Endothelial cell of umbilical vein (primary cell): ENCODE data around the gene MTO1. TPM values are rescaled to one million over a fixed set of nuclear protein-coding genes. Genes with fewer than 3 reads are reported as not detected.

Experiments used
- BruUV-seq: library from RNA; stranded (reverse); fragments of 400-500 nt; replicated peaks from 2 replicates; lab custom pipeline; 2021; lab: Mats Ljungman, UMichigan
- CTCF ChIA-PET: fragments of 300-600, 350-600 bp; sonication (Branson Sonifier 250); formaldehyde crosslinking; loops from one replicate; lab custom pipeline; 2021; ENCODE audit warnings: antibody characterized with exemption, inconsistent platforms; lab: Charles Lee
- POLR2A ChIA-PET: fragments of 300-600, 350-600 bp; sonication (Branson Sonifier 250); formaldehyde crosslinking; loops from one replicate; lab custom pipeline; 2021; ENCODE audit warnings: antibody characterized with exemption, inconsistent platforms; lab: Charles Lee
- DNase-seq: peaks from one replicate; pipeline ENCODE4 v3.0.0-alpha.2; 2011; ENCODE audit warnings: low read depth, low spot score
- FAIRE-seq: peaks from 2 replicates; lab custom pipeline; 2011; peaks lifted over from hg19 to GRCh38; lab: Jason Lieb, UNC
- H2AFZ ChIP-seq: 2 replicates; pipeline ENCODE4 v1.6.0; 2012; ENCODE audit warnings: low read depth, low read length, control low read depth, inconsistent platforms
- H3K27ac ChIP-seq: 2 replicates; pipeline ENCODE4 v1.5.1; 2011; ENCODE audit warnings: low read depth, mild to moderate bottlenecking, control low read depth, low read length, moderate library complexity; ENCODE audit not compliant: insufficient read depth
- H3K27me3 ChIP-seq, 2 experiments: 2 replicates each; pipeline versions ENCODE4 v1.6.0 to v1.6.1; 2011; ENCODE audit warnings: low read length in 2 of 2, mixed read lengths in 1 of 2; ENCODE audit not compliant: control insufficient read depth in 2 of 2, insufficient read depth in 2 of 2
- H3K36me3 ChIP-seq, 2 experiments: 2 replicates in 1 of 2; 3 replicates in 1 of 2; pipeline ENCODE4 v1.5.1; 2011; ENCODE audit warnings: low read length in 2 of 2, mild to moderate bottlenecking in 1 of 2, moderate library complexity in 1 of 2; ENCODE audit not compliant: control insufficient read depth in 2 of 2, insufficient read depth in 2 of 2; ENCODE audit errors: extremely low read depth in 1 of 2
- H3K4me1 ChIP-seq: 3 replicates; pipeline ENCODE4 v1.5.1; 2011; ENCODE audit warnings: mild to moderate bottlenecking, low read length; ENCODE audit not compliant: control insufficient read depth, insufficient read depth; ENCODE audit errors: extremely low read depth
- H3K4me2 ChIP-seq: 2 replicates; pipeline ENCODE4 v1.6.1; 2011; ENCODE audit warnings: low read length, control low read depth, mixed read lengths; ENCODE audit not compliant: insufficient read depth
- H3K4me3 ChIP-seq, 3 experiments: fragments of 200-600 bp in 1 of 3; sonication (generic), shearing (Covaris generic) in 1 of 3; replicated peaks in 1 of 3; 2 replicates each; pipeline ENCODE4 v1.5.1; 2011 to 2016; ENCODE audit warnings: control low read depth in 3 of 3, low read length in 3 of 3, mild to moderate bottlenecking in 2 of 3, inconsistent platforms in 1 of 3, low read depth in 1 of 3, moderate library complexity in 1 of 3; ENCODE audit not compliant: insufficient read depth in 1 of 3
- H3K79me2 ChIP-seq: 2 replicates; pipeline ENCODE4 v1.6.0; 2012; ENCODE audit warnings: low read length, inconsistent platforms; ENCODE audit not compliant: control insufficient read depth, insufficient read depth
- H3K9ac ChIP-seq: replicated peaks from 2 replicates; pipeline ENCODE3; 2011; ENCODE audit warnings: low read length, control low read depth; ENCODE audit not compliant: insufficient read depth; ENCODE audit errors: extremely low read depth
- H3K9me1 ChIP-seq: replicated peaks from 3 replicates; pipeline ENCODE4 v1.6.0; 2011; ENCODE audit warnings: mild to moderate bottlenecking, low read length; ENCODE audit not compliant: control insufficient read depth, insufficient read depth; ENCODE audit errors: extremely low read depth
- H3K9me3 ChIP-seq: replicated peaks from 2 replicates; pipeline ENCODE4 v1.5.1; 2012; ENCODE audit warnings: low read length, inconsistent platforms; ENCODE audit not compliant: control insufficient read depth, insufficient read depth
- H4K20me1 ChIP-seq: replicated peaks from 2 replicates; pipeline ENCODE3; 2011; ENCODE audit warnings: mild to moderate bottlenecking, low read length; ENCODE audit not compliant: control insufficient read depth, insufficient read depth; ENCODE audit errors: extremely low read depth
- CTCF ChIP-seq, 2 donors: IDR thresholded peaks; 1 replicate in 1 of 2; 2 replicates in 1 of 2; pipeline ENCODE4 v1.5.1; 2011; ENCODE audit warnings: low read length in 2 of 2, mild to moderate bottlenecking in 2 of 2, moderate library complexity in 2 of 2, control low read depth in 1 of 2, inconsistent platforms in 1 of 2, low read depth in 1 of 2; ENCODE audit not compliant: insufficient read depth in 1 of 2; ENCODE audit errors: extremely low read depth in 1 of 2
- EZH2 ChIP-seq: IDR thresholded peaks from 2 replicates; pipeline ENCODE4 v1.6.1; 2012; ENCODE audit warnings: borderline replicate concordance, low read depth, mild to moderate bottlenecking, moderate library complexity, low read length, inconsistent platforms; ENCODE audit not compliant: severe bottlenecking
- FOS ChIP-seq: IDR thresholded peaks from 2 replicates; pipeline ENCODE4 v1.6.1; 2011; ENCODE audit warnings: mild to moderate bottlenecking, low read length, moderate library complexity, borderline replicate concordance; ENCODE audit not compliant: insufficient read depth
- GATA2 ChIP-seq: IDR thresholded peaks from 2 replicates; pipeline ENCODE4 v1.7.0; 2011; ENCODE audit warnings: low read depth, mild to moderate bottlenecking, moderate library complexity, mixed read lengths, low read length; ENCODE audit not compliant: insufficient read length, insufficient read depth
- JUN ChIP-seq: IDR thresholded peaks from 2 replicates; pipeline ENCODE4 v1.6.1; 2011; ENCODE audit warnings: borderline replicate concordance, low read depth; ENCODE audit not compliant: insufficient read length, insufficient read depth
- MAX ChIP-seq: IDR thresholded peaks from 2 replicates; pipeline ENCODE4 v1.6.1; 2011; ENCODE audit not compliant: insufficient read depth, insufficient read length
- MYC ChIP-seq: IDR thresholded peaks from one replicate; pipeline ENCODE4 v1.6.1; 2011; ENCODE audit warnings: mild to moderate bottlenecking, low read depth, low read length
- POLR2A ChIP-seq: IDR thresholded peaks from 2 replicates; pipeline ENCODE4 v1.6.1; 2012; ENCODE audit warnings: low read depth, mild to moderate bottlenecking, control low read depth, low read length
- POLR2AphosphoS5 ChIP-seq: IDR thresholded peaks from 2 replicates; pipeline ENCODE4 v1.6.1; 2012; ENCODE audit warnings: low read depth, mild to moderate bottlenecking, control low read depth, low read length, moderate library complexity; ENCODE audit not compliant: insufficient read depth
- dilution Hi-C: fragments of 300-500 bp; cut with MboI; formaldehyde crosslinking; loops from one replicate; pipeline ENCODE4 v1.15.0; 2019; ENCODE audit warnings: low sequenced_read_pairs; ENCODE audit not compliant: extremely low pct_ligation_motif_present
- intact Hi-C: fragments of 100-400 bp; cut with micrococcal nuclease; formaldehyde crosslinking; loops from one replicate; pipeline ENCODE4 v1.10.0; 2022
- polyA plus RNA-seq, 4 experiments: library from polyadenylated mRNA; depleted of rRNA in 3 of 4; stranded (reverse) in 3 of 4; unstranded in 1 of 4; fragments of >200 nt; gene quantifications; 2 replicates each; pipeline versions ENCODE4 v1.2.1 to v1.2.3, GENCODE V29; 2011 to 2012; ENCODE audit warnings: missing spikeins in 1 of 4
- total RNA-seq: library from RNA; stranded (reverse); gene quantifications from 2 replicates; pipeline ENCODE4 v1.2.3, GENCODE V29; 2021

The MTO1 gene
- total and polyA plus RNA-seq, 2 donors (not counting 3 experiments of a cell fraction or from before 2014, with no cell fraction given), result 12.6 to 24.8 TPM

GRCh38 chr6:73528897-73529296 lies 67.4 kb downstream of the MTO1 start:
- Histone ChIP-seq H3K4me2 (no peak overlapping the region), H4K20me1 (no peaks in the 10 kb centered on the region), H3K9ac (no peak overlapping the region), H3K36me3 (no peaks in the 10 kb centered on the region), H3K9me3 (no peaks in the 10 kb centered on the region), H3K27me3 (peaks cover 0 to 1% of the 10 kb centered on the region in 2 experiments), H3K9me1 (no peaks in the 10 kb centered on the region), H3K79me2 (no peaks in the 10 kb centered on the region), H2AFZ (no peak overlapping the region), H3K4me1 (peaks cover 4% of the 10 kb centered on the region), H3K27ac (no peak overlapping the region), H3K4me3 (no peak overlapping the region)
- DNase-seq (no peak), FAIRE-seq (no peak)
- ChIA-PET POLR2A (no interaction called here), CTCF (interaction anchor here (0.8 kb wide), 1 partner anchor 82 kb away, joined by 3 read pairs; no protein-coding TSS in a partner anchor)
- intact Hi-C loops (no loop called here), dilution Hi-C loops (no loop called here)
- TF ChIP-seq JUN (no peak), MAX (no peak), FOS (no peak), EZH2 (no peak), MYC (no peak), POLR2AphosphoS5 (no peak), CTCF (IDR thresholded peaks at IDR 0.05; ENCODE audit: extremely low read depth in 1 of 2, insufficient read depth in 1 of 2, low read depth in 1 of 2, low read length in 2 of 2) (no peak), POLR2A (no peak), GATA2 (no peak)
- BruUV-seq, result no TSS peak
